MM.1S (cell line): ENCODE data around the gene TADA2A.
"Not testable (repeated sequence)": the region's sequence is repeated elsewhere in the genome, so short reads cannot be mapped to it uniquely, and the experiment has no call there.

Source experiments
- EZH2phosphoT487 ChIP-seq: fragments of 300-600 bp; sonication (generic); IDR thresholded peaks from 2 replicates; pipeline ENCODE4 v1.6.1; 2018; ENCODE audit warnings: antibody characterized with exemption, low read length
- TF ChIP-seq, protein P1 (sequence below): fragments of 300-600 bp; sonication (generic); IDR thresholded peaks from 2 replicates; pipeline ENCODE4 v1.5.1; 2016; ENCODE audit warnings: antibody characterized with exemption, low read length, mixed read lengths

DNA sequence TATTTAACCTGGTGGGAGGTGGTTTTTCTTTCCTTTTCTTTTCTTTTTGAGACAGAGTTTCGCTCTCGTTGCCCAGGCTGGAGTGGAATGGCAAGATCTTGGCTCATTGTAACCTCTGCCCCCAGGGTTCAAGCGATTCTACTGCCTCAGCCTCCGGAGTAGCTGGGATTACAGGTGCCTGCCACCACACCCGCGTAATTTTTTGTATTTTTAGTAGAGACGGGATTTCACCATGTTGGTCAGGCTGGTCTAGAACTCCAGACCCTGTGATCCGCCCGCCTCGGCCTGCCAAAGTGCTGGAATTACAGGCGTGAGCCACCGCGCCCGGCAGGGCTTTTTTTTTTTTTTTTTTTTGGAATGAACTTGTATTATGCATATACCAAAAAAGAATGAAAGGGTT lies 1.2 kb upstream of the TADA2A start:
- TF ChIP-seq, protein P1, sequence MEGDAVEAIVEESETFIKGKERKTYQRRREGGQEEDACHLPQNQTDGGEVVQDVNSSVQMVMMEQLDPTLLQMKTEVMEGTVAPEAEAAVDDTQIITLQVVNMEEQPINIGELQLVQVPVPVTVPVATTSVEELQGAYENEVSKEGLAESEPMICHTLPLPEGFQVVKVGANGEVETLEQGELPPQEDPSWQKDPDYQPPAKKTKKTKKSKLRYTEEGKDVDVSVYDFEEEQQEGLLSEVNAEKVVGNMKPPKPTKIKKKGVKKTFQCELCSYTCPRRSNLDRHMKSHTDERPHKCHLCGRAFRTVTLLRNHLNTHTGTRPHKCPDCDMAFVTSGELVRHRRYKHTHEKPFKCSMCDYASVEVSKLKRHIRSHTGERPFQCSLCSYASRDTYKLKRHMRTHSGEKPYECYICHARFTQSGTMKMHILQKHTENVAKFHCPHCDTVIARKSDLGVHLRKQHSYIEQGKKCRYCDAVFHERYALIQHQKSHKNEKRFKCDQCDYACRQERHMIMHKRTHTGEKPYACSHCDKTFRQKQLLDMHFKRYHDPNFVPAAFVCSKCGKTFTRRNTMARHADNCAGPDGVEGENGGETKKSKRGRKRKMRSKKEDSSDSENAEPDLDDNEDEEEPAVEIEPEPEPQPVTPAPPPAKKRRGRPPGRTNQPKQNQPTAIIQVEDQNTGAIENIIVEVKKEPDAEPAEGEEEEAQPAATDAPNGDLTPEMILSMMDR = not testable (repeated sequence)
- not testable (repeated sequence) for TF ChIP-seq EZH2phosphoT487
